ENCODE data around the gene LCT.

Gene LCT

GRCh38 chr2:135783439-135783838 lies 53.5 kb downstream of the LCT start:
- H3K9ac ChIP-seq: no peak overlapping the region
- no peaks in the 10 kb centered on the region for H3K27me3 ChIP-seq
- H3K4me3 ChIP-seq: no peak overlapping the region
- no peak overlapping the region for H3K4me2 ChIP-seq
- 0 out of 22 replicates have a peak, but pooled peaks cover 0 to 3% (median 0%) of the 10 kb centered on the region in 11 experiments for H4K20me1 ChIP-seq
- H3K9me3 ChIP-seq (replicated peaks in 1 of 11): peaks cover 0 to 8% (median 0%) of the 10 kb centered on the region in 11 experiments; a peak in 1 of 22 replicates
- no peaks in the 10 kb centered on the region for H3K4me1 ChIP-seq
- H3K36me3 ChIP-seq: peaks cover 86 to 98% (median 94%) of the 10 kb centered on the region in 11 experiments
- TF ChIP-seq Cebpa-rat (IDR thresholded peaks at IDR 0.05): no peak
- H3K27ac ChIP-seq: no peak overlapping the region

GRCh38 chr2:135782231-135782630 lies 54.8 kb downstream of the LCT start:
- H3K36me3 ChIP-seq: peaks cover 86 to 98% (median 92%) of the 10 kb centered on the region in 11 experiments
- no peak overlapping the region for H3K4me2 ChIP-seq
- 0 out of 22 replicates have a peak, but pooled peaks cover 0 to 3% (median 0%) of the 10 kb centered on the region in 11 experiments for H4K20me1 ChIP-seq
- H3K9ac ChIP-seq: no peak overlapping the region
- no peaks in the 10 kb centered on the region for H3K4me1 ChIP-seq
- H3K27me3 ChIP-seq: no peaks in the 10 kb centered on the region
- no peak overlapping the region for H3K4me3 ChIP-seq
- H3K9me3 ChIP-seq (replicated peaks in 1 of 11): peaks cover 0 to 8% (median 0%) of the 10 kb centered on the region in 11 experiments; a peak in 1 of 22 replicates
- no peak overlapping the region for H3K27ac ChIP-seq
- TF ChIP-seq Cebpa-rat (IDR thresholded peaks at IDR 0.05): no peak

- peaks cover 90 to 98% (median 93%) of the 10 kb centered on the region in 11 experiments for H3K36me3 ChIP-seq
Observed at GRCh38 chr2:135776367-135776766, 60.6 kb downstream of the LCT start.

GRCh38 chr2:135775420-135775819 lies 61.6 kb downstream of the LCT start:
- H3K27me3 ChIP-seq: no peaks in the 10 kb centered on the region
- no peak overlapping the region for H3K27ac ChIP-seq
- peaks cover 0 to 5% (median 0%) of the 10 kb centered on the region in 11 experiments; a peak in 2 of 22 replicates for H4K20me1 ChIP-seq
- TF ChIP-seq Cebpa-rat (IDR thresholded peaks at IDR 0.05): no peak
- H3K4me1 ChIP-seq: peaks cover 0 to 12% (median 0%) of the 10 kb centered on the region in 10 experiments; a peak in 6 of 20 replicates
- no peak overlapping the region for H3K4me3 ChIP-seq
- no peak overlapping the region for H3K4me2 ChIP-seq
- peaks cover 0 to 4% (median 0%) of the 10 kb centered on the region in 11 experiments; a peak in 1 of 22 replicates for H3K9me3 ChIP-seq (replicated peaks in 1 of 11)
- no peak overlapping the region for H3K9ac ChIP-seq
- peaks cover 90 to 98% (median 93%) of the 10 kb centered on the region in 11 experiments for H3K36me3 ChIP-seq

More at GRCh38 chr2:135776367-135776766, 60.6 kb downstream of the LCT start:
- no peak overlapping the region for H3K4me2 ChIP-seq
- no peak overlapping the region for H3K27ac ChIP-seq
- H3K4me1 ChIP-seq: peaks cover 0 to 12% (median 0%) of the 10 kb centered on the region in 10 experiments; a peak in 6 of 20 replicates
- peaks cover 0 to 5% (median 0%) of the 10 kb centered on the region in 11 experiments; a peak in 2 of 22 replicates for H4K20me1 ChIP-seq
- peaks cover 0 to 4% (median 0%) of the 10 kb centered on the region in 11 experiments; a peak in 1 of 22 replicates for H3K9me3 ChIP-seq (replicated peaks in 1 of 11)
- no peaks in the 10 kb centered on the region for H3K27me3 ChIP-seq
- no peak overlapping the region for H3K4me3 ChIP-seq
- no peak overlapping the region for H3K9ac ChIP-seq
- TF ChIP-seq Cebpa-rat (IDR thresholded peaks at IDR 0.05): no peak

- Histone ChIP-seq H3K27me3 (no peaks in the 10 kb centered on the region), H3K36me3 (peaks cover 93 to 100% (median 96%) of the 10 kb centered on the region in 11 experiments), H3K27ac (no peak overlapping the region), H3K9ac (no peak overlapping the region), H3K9me3 (replicated peaks in 1 of 11) (peaks cover 0 to 4% (median 0%) of the 10 kb centered on the region in 11 experiments; a peak in 1 of 22 replicates), H3K4me3 (no peak overlapping the region), H4K20me1 (peaks cover 0 to 8% (median 3%) of the 10 kb centered on the region in 11 experiments; a peak in 7 of 22 replicates), H3K4me2 (no peak overlapping the region), H3K4me1 (peaks cover 0 to 12% (median 0%) of the 10 kb centered on the region in 10 experiments; a peak in 6 of 20 replicates)
- TF ChIP-seq Cebpa-rat (IDR thresholded peaks at IDR 0.05): no peak
Observed at GRCh38 chr2:135773917-135774316, 63.1 kb downstream of the LCT start.

GRCh38 chr2:135773319-135773718 lies 63.7 kb downstream of the LCT start:
- TF ChIP-seq Cebpa-rat (IDR thresholded peaks at IDR 0.05): no peak
- Histone ChIP-seq H4K20me1 (peaks cover 0 to 13% (median 8%) of the 10 kb centered on the region in 11 experiments; a peak in 9 of 22 replicates), H3K4me2 (no peak overlapping the region), H3K27me3 (no peaks in the 10 kb centered on the region), H3K9me3 (replicated peaks in 1 of 11) (peaks cover 0 to 4% (median 0%) of the 10 kb centered on the region in 11 experiments; a peak in 1 of 22 replicates), H3K9ac (no peak overlapping the region), H3K36me3 (peaks cover 93 to 100% (median 96%) of the 10 kb centered on the region in 11 experiments), H3K4me3 (no peak overlapping the region), H3K4me1 (peaks cover 0 to 12% (median 0%) of the 10 kb centered on the region in 10 experiments; a peak in 6 of 20 replicates), H3K27ac (peak overlapping the region in 1 of 11 experiments; percentile 12; a peak in 1 of 22 replicates)

- H3K27ac ChIP-seq: no peak overlapping the region
- H3K27me3 ChIP-seq: no peaks in the 10 kb centered on the region
- no peak overlapping the region for H3K9ac ChIP-seq
- no peak for TF ChIP-seq Cebpa-rat (IDR thresholded peaks at IDR 0.05)
- peaks cover 97 to 100% (median 99%) of the 10 kb centered on the region in 11 experiments for H3K36me3 ChIP-seq
- peaks cover 0 to 8% (median 0%) of the 10 kb centered on the region in 10 experiments; a peak in 6 of 20 replicates for H3K4me1 ChIP-seq
- no peak overlapping the region for H3K4me3 ChIP-seq
- peaks cover 0 to 4% (median 0%) of the 10 kb centered on the region in 11 experiments; a peak in 1 of 22 replicates for H3K9me3 ChIP-seq (replicated peaks in 1 of 11)
- H4K20me1 ChIP-seq: peaks cover 5 to 35% (median 14%) of the 10 kb centered on the region in 11 experiments; a peak in 12 of 22 replicates
- no peak overlapping the region for H3K4me2 ChIP-seq
Observed at GRCh38 chr2:135768863-135769262, 68.1 kb downstream of the LCT start.

GRCh38 chr2:135762530-135762929 lies 74.5 kb downstream of the LCT start:
- no peak for TF ChIP-seq Cebpa-rat (IDR thresholded peaks at IDR 0.05)
- peaks cover 98 to 100% (median 100%) of the 10 kb centered on the region in 11 experiments for H3K36me3 ChIP-seq

GRCh38 chr2:135762022-135762421 lies 75.0 kb downstream of the LCT start:
- Histone ChIP-seq H3K36me3 (peaks cover 98 to 100% (median 100%) of the 10 kb centered on the region in 11 experiments), H4K20me1 (peaks cover 0 to 47% (median 21%) of the 10 kb centered on the region in 11 experiments; a peak in 9 of 22 replicates)

More at GRCh38 chr2:135762530-135762929, 74.5 kb downstream of the LCT start:
- Histone ChIP-seq H3K4me3 (no peak overlapping the region), H3K27me3 (no peaks in the 10 kb centered on the region), H3K9me3 (replicated peaks in 1 of 11) (peaks cover 3 to 8% (median 7%) of the 10 kb centered on the region in 11 experiments), H3K4me2 (no peak overlapping the region), H3K4me1 (no peaks in the 10 kb centered on the region), H3K9ac (no peak overlapping the region), H4K20me1 (peaks cover 0 to 52% (median 23%) of the 10 kb centered on the region in 11 experiments; a peak in 9 of 22 replicates), H3K27ac (no peak overlapping the region)

More at GRCh38 chr2:135762022-135762421, 75.0 kb downstream of the LCT start:
- Histone ChIP-seq H3K27ac (no peak overlapping the region), H3K9ac (no peak overlapping the region), H3K9me3 (replicated peaks in 1 of 11) (peaks cover 8 to 13% (median 12%) of the 10 kb centered on the region in 11 experiments), H3K4me2 (no peak overlapping the region), H3K27me3 (no peaks in the 10 kb centered on the region), H3K4me1 (no peaks in the 10 kb centered on the region), H3K4me3 (no peak overlapping the region)
- no peak for TF ChIP-seq Cebpa-rat (IDR thresholded peaks at IDR 0.05)

Data from BLaER1 treated with 17β-estradiol and CSF1 and Interleukin-3, amounts not matched to agents 10 nM and 100 nM (cell line).